NT2/D1 (cell line): Measurements from ENCODE around the gene LRRC56.

Experiments used
- SUZ12 ChIP-seq: IDR thresholded peaks from 2 replicates; pipeline ENCODE4 v1.6.1; 2011; ENCODE audit not compliant: insufficient read length, insufficient read depth; ENCODE audit errors: extremely low read depth
- YY1 ChIP-seq: IDR thresholded peaks from 2 replicates; pipeline ENCODE4 v1.6.1; 2011; ENCODE audit not compliant: insufficient read length, insufficient read depth
- ZNF274 ChIP-seq: IDR thresholded peaks from 2 replicates; pipeline ENCODE4 v1.6.1; 2011; ENCODE audit warnings: mild to moderate bottlenecking, low read depth, low read length

- TF ChIP-seq YY1 (no peak), SUZ12 (no peak), ZNF274 (no peak)
Measured at GRCh38 chr11:506238-506994, 30.9 kb upstream of the LRRC56 start.
